Parathyroid adenoma (tissue), 2 donors: ENCODE data around the gene MRE11.
"Not testable (repeated sequence)": the region's sequence is repeated elsewhere in the genome, so short reads cannot be mapped to it uniquely, and the experiment has no call there.

ENCODE experiments used
- H2AFZ ChIP-seq: fragments of 300-600 bp; sonication (generic); one replicate; pipeline ENCODE4 v1.7.0; 2017; ENCODE audit warnings: antibody characterized with exemption, mild to moderate bottlenecking
- H3K27ac ChIP-seq: fragments of 300-600 bp; sonication (generic); one replicate; pipeline ENCODE4 v1.7.0; 2017
- H3K27me3 ChIP-seq: fragments of 300-600 bp; sonication (generic); one replicate; pipeline ENCODE4 v1.7.0; 2017; ENCODE audit warnings: low read length; ENCODE audit not compliant: control insufficient read depth, insufficient read depth
- H3K36me3 ChIP-seq: fragments of 300-600 bp; sonication (generic); one replicate; pipeline ENCODE4 v1.7.0; 2017; ENCODE audit warnings: low read length; ENCODE audit not compliant: control insufficient read depth, insufficient read depth
- H3K4me1 ChIP-seq: fragments of 300-600 bp; sonication (generic); one replicate; pipeline ENCODE4 v1.7.0; 2017; ENCODE audit warnings: control low read depth
- H3K4me2 ChIP-seq: fragments of 300-600 bp; sonication (generic); one replicate; pipeline ENCODE4 v1.7.0; 2017; ENCODE audit warnings: low read length
- H3K4me3 ChIP-seq: fragments of 300-600 bp; sonication (generic); one replicate; pipeline ENCODE4 v1.7.0; 2017; ENCODE audit warnings: low read depth, low read length
- H3K79me2 ChIP-seq: fragments of 300-600 bp; sonication (generic); one replicate; pipeline ENCODE4 v1.7.0; 2017; ENCODE audit warnings: control low read depth
- H3K9ac ChIP-seq: fragments of 300-600 bp; sonication (generic); one replicate; pipeline ENCODE4 v1.7.0; 2017; ENCODE audit warnings: mild to moderate bottlenecking
- H3K9me3 ChIP-seq: fragments of 300-600 bp; sonication (generic); one replicate; pipeline ENCODE4 v1.7.0; 2017; ENCODE audit warnings: low read length; ENCODE audit not compliant: control insufficient read depth
- CTCF ChIP-seq: fragments of 300-600 bp; sonication (generic); IDR thresholded peaks from one replicate; pipeline ENCODE4 v1.7.0; 2017; ENCODE audit warnings: antibody characterized with exemption, mild to moderate bottlenecking
- donor health status: primary hyperparathyroidism.

MRE11 gene

GRCh38 chr11:94379613-94380012, 114.0 kb downstream of the MRE11 start:
- TF ChIP-seq CTCF, result no peak
- Histone ChIP-seq H3K27me3 (no peaks in the 10 kb centered on the region), H3K4me3 (no peak overlapping the region), H2AFZ (no peak overlapping the region), H3K4me2 (no peak overlapping the region), H3K79me2 (no peaks in the 10 kb centered on the region), H3K36me3 (no peaks in the 10 kb centered on the region), H3K27ac (no peak overlapping the region), H3K9me3 (no peaks in the 10 kb centered on the region), H3K4me1 (no peaks in the 10 kb centered on the region), H3K9ac (no peak overlapping the region)

GRCh38 chr11:94376841-94377240, 116.8 kb downstream of the MRE11 start:
- Histone ChIP-seq H3K27ac (no peak overlapping the region), H3K9ac (no peak overlapping the region), H3K4me1 (no peaks in the 10 kb centered on the region), H3K4me2 (no peak overlapping the region), H3K27me3 (no peaks in the 10 kb centered on the region), H3K36me3 (no peaks in the 10 kb centered on the region), H3K9me3 (no peaks in the 10 kb centered on the region), H3K79me2 (no peaks in the 10 kb centered on the region), H2AFZ (no peak overlapping the region), H3K4me3 (no peak overlapping the region)
- TF ChIP-seq CTCF, result no peak

- not testable (repeated sequence) for H3K36me3 ChIP-seq, H3K9ac ChIP-seq, H3K4me2 ChIP-seq, H3K4me3 ChIP-seq, H3K9me3 ChIP-seq, H3K4me1 ChIP-seq, H3K27me3 ChIP-seq, H2AFZ ChIP-seq, H3K79me2 ChIP-seq, H3K27ac ChIP-seq
These were observed 123.1 kb downstream of the MRE11 start for GRCh38 chr11:94370576-94370975.
